Central memory CD8-positive, alpha-beta T cell (primary cell): ENCODE results near the gene PLLP.

Source experiments
- ATAC-seq: fragments of 150-1000 bp; cut with Tn5 transposase; replicated peaks from 2 replicates; pipeline ENCODE4 v1.10.0; 2022; ENCODE audit warnings: mild to moderate bottlenecking, moderate FRiP score, moderate number of reproducible peaks; ENCODE audit not compliant: poor library complexity, severe bottlenecking; ENCODE audit errors: extremely low read depth
- DNase-seq, 2 donors: peaks; one replicate each; pipeline ENCODE4 v3.0.0; 2021; ENCODE audit warnings: low spot score in 2 of 2
- H3K27ac Mint-ChIP-seq: one replicate; pipeline ENCODE4 v1.8.0; 2022; ENCODE audit warnings: low read depth, mild to moderate bottlenecking, moderate library complexity, mixed read lengths
- H3K27me3 Mint-ChIP-seq: one replicate; pipeline ENCODE4 v1.8.0; 2022; ENCODE audit warnings: mixed read lengths
- H3K36me3 Mint-ChIP-seq: one replicate; pipeline ENCODE4 v1.8.0; 2022; ENCODE audit warnings: mild to moderate bottlenecking, moderate library complexity, mixed read lengths; ENCODE audit not compliant: insufficient read depth
- H3K4me1 Mint-ChIP-seq: one replicate; pipeline ENCODE4 v1.8.0; 2022; ENCODE audit warnings: mixed read lengths
- H3K4me3 Mint-ChIP-seq: one replicate; pipeline ENCODE4 v1.8.0; 2022; ENCODE audit warnings: mild to moderate bottlenecking, moderate library complexity, mixed read lengths
- H3K9me3 Mint-ChIP-seq: one replicate; pipeline ENCODE4 v1.8.0; 2022; ENCODE audit warnings: mixed read lengths

The PLLP gene

GRCh38 chr16:57253466-57253865, 31.0 kb downstream of the PLLP start:
- ATAC-seq (no peak), DNase-seq (no peak)
- peaks cover 47% of the 10 kb centered on the region for H3K36me3 Mint-ChIP-seq
- H3K27ac Mint-ChIP-seq: no peak overlapping the region
- no peaks in the 10 kb centered on the region for H3K27me3 Mint-ChIP-seq
- no peaks in the 10 kb centered on the region for H3K9me3 Mint-ChIP-seq
- H3K4me1 Mint-ChIP-seq: peaks cover 10% of the 10 kb centered on the region
- H3K4me3 Mint-ChIP-seq: no peak overlapping the region

DNA sequence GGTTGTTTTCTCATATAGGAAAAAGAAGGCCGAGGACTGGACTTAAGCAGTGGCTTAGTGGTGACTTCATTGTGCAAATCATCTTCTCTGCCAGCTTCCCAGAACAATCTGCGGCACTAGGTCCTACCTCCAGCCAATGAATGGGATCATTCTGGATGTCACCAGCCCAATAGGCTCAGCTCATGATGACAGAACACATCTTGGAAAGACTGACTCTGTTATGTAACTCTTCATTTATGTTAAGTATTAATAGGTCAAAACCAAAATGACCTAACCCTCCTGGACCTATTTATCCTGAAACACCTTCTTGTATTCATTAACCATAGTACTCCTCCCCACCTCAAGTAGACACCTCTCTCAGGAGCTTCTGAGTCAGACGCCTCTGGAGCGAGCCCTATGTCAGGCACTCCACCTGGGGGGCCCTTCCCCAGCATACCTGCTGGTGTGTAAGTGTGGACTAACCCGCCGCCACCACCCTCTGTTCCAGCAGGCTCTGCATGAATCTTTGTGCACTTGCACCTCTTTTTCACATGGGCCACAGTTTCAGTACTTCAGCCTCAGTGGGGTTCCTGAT, 32.2 kb downstream of the PLLP start:
- DNase-seq: no peak
- ATAC-seq: no peak
- no peaks in the 10 kb centered on the region for H3K27me3 Mint-ChIP-seq
- no peak overlapping the region for H3K27ac Mint-ChIP-seq
- H3K36me3 Mint-ChIP-seq: peaks cover 53% of the 10 kb centered on the region
- peaks cover 10% of the 10 kb centered on the region for H3K4me1 Mint-ChIP-seq
- no peaks in the 10 kb centered on the region for H3K9me3 Mint-ChIP-seq
- H3K4me3 Mint-ChIP-seq: no peak overlapping the region

- H3K36me3 Mint-ChIP-seq: peaks cover 53% of the 10 kb centered on the region
- ATAC-seq: no peak
- no peaks in the 10 kb centered on the region for H3K27me3 Mint-ChIP-seq
- H3K27ac Mint-ChIP-seq: no peak overlapping the region
- H3K4me1 Mint-ChIP-seq: peaks cover 10% of the 10 kb centered on the region
- no peak overlapping the region for H3K4me3 Mint-ChIP-seq
- DNase-seq: no peak
- no peaks in the 10 kb centered on the region for H3K9me3 Mint-ChIP-seq
Measured at GRCh38 chr16:57251352-57251751, 33.1 kb downstream of the PLLP start.

- Mint-ChIP-seq H3K4me3 (peak overlapping the region; percentile 87), H3K27me3 (no peaks in the 10 kb centered on the region), H3K36me3 (peaks cover 34% of the 10 kb centered on the region), H3K4me1 (peaks cover 19% of the 10 kb centered on the region), H3K27ac (peak overlapping the region; percentile 88), H3K9me3 (no peaks in the 10 kb centered on the region)
- ATAC-seq: peak; percentile 21
- no peak for DNase-seq
Measured at GRCh38 chr16:57245472-57246113, 38.9 kb downstream of the PLLP start.

DNA sequence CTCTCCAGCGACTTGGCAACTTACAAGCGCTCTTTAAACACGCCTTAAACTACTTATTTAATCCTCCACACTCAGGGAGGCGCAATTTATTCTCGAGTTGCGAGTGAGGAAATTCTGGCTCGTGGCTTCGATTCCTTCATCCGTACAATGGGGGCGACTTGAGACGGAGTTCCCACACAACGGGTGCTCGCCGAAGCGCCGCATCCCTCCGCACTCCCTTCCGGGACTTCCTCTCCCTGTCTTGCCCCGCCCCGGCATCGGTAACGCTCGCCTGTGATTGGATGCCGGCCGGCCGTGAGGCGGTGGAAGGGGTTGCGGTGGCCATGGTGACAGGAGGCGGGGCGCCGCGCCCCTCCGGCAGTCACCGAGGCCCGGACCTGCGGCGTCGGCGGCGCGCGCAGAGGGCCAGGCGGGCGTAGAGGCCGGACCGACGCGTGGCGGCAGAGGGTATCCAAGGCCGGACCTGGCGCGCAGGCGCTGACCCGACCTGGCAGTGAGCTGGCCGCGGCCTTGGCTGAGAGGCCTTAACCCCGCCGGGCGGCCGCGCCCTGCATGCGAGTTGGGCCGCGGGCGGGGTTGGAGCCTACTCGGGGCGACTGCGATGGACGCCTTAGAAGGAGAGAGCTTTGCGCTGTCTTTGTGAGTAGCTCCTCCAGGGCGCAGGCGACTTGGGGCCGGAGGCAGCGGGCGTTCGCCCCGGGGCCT, 39.6 kb downstream of the PLLP start, which contains the start of gene ARL2BP:
Gene ARL2BP (plus strand): TSS at position 493 of the 705 bp plus-strand sequence. CDS start 109 bp downstream, at position 602.
- peaks cover 19% of the 10 kb centered on the region for H3K4me1 Mint-ChIP-seq
- ATAC-seq (peak; percentile 97), DNase-seq (peak; percentile 93 to 95)
- peak within 1 kb of the TSS; percentile 87 for H3K4me3 Mint-ChIP-seq
- H3K27ac Mint-ChIP-seq: peak within 1 kb of the TSS; percentile 94
- peaks cover 30% of the 10 kb centered on the region for H3K36me3 Mint-ChIP-seq
- no peaks in the 10 kb centered on the region for H3K9me3 Mint-ChIP-seq
- no peaks in the 10 kb centered on the region for H3K27me3 Mint-ChIP-seq

DNA sequence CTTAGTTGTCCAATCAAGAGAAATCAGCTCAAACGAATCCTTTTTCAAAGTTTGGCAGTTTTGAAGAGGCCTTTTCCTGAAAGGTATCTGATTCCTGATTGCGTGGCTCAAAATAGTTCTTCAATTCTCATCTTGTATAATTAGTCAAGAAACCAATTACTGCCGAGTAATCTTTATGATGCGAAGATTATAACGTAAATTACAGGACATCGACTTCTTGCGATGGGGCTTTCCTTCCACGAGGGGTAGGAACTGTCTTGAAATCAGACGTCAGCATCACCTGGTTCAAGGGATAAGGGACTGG, 40.1 kb downstream of the PLLP start:
- H3K36me3 Mint-ChIP-seq: peaks cover 25% of the 10 kb centered on the region
- peaks cover 19% of the 10 kb centered on the region for H3K4me1 Mint-ChIP-seq
- no peaks in the 10 kb centered on the region for H3K9me3 Mint-ChIP-seq
- H3K27me3 Mint-ChIP-seq: no peaks in the 10 kb centered on the region
- peak; percentile 52 for ATAC-seq
- H3K4me3 Mint-ChIP-seq: peak overlapping the region; percentile 87
- DNase-seq: no peak
- peak overlapping the region; percentile 94 for H3K27ac Mint-ChIP-seq

- H3K4me1 Mint-ChIP-seq: peaks cover 19% of the 10 kb centered on the region
- ATAC-seq: no peak
- H3K9me3 Mint-ChIP-seq: no peaks in the 10 kb centered on the region
- H3K27ac Mint-ChIP-seq: no peak overlapping the region
- no peak overlapping the region for H3K4me3 Mint-ChIP-seq
- DNase-seq: no peak
- H3K27me3 Mint-ChIP-seq: no peaks in the 10 kb centered on the region
- peaks cover 20% of the 10 kb centered on the region for H3K36me3 Mint-ChIP-seq
Measured at GRCh38 chr16:57242650-57243049, 41.8 kb downstream of the PLLP start.

GRCh38 chr16:57240851-57241250, 43.6 kb downstream of the PLLP start:
- no peaks in the 10 kb centered on the region for H3K27me3 Mint-ChIP-seq
- no peaks in the 10 kb centered on the region for H3K9me3 Mint-ChIP-seq
- peaks cover 23% of the 10 kb centered on the region for H3K36me3 Mint-ChIP-seq
- ATAC-seq (no peak), DNase-seq (no peak)
- H3K4me1 Mint-ChIP-seq: peaks cover 15% of the 10 kb centered on the region
- no peak overlapping the region for H3K4me3 Mint-ChIP-seq
- peak overlapping the region; percentile 61 for H3K27ac Mint-ChIP-seq

GRCh38 chr16:57239107-57239506, 45.4 kb downstream of the PLLP start:
- peaks cover 25% of the 10 kb centered on the region for H3K36me3 Mint-ChIP-seq
- no peak overlapping the region for H3K27ac Mint-ChIP-seq
- H3K4me1 Mint-ChIP-seq: peaks cover 3% of the 10 kb centered on the region
- no peaks in the 10 kb centered on the region for H3K9me3 Mint-ChIP-seq
- H3K4me3 Mint-ChIP-seq: no peak overlapping the region
- DNase-seq (no peak), ATAC-seq (no peak)
- no peaks in the 10 kb centered on the region for H3K27me3 Mint-ChIP-seq

DNA sequence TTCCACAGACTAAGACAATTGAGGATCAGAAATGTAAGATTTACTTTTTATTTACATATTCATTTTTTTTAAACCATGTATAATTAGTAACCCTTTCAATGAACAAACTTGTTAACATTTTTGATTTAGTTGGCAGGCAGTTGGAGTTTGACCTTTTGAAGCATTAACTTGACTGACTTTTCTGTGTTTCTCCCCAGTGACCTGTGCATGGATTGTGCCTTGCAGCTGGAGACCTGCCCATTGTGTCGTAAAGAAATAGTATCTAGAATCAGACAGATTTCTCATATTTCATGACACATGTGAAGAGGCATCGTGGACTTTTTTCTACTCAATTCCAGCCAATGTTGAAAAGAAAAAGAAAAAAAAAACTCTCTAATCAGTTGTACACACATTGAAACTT, 45.8 kb downstream of the PLLP start:
- DNase-seq (no peak), ATAC-seq (no peak)
- Mint-ChIP-seq H3K4me3 (no peak overlapping the region), H3K9me3 (no peaks in the 10 kb centered on the region), H3K27ac (no peak overlapping the region), H3K4me1 (peaks cover 7% of the 10 kb centered on the region), H3K27me3 (no peaks in the 10 kb centered on the region), H3K36me3 (peaks cover 25% of the 10 kb centered on the region)

DNA sequence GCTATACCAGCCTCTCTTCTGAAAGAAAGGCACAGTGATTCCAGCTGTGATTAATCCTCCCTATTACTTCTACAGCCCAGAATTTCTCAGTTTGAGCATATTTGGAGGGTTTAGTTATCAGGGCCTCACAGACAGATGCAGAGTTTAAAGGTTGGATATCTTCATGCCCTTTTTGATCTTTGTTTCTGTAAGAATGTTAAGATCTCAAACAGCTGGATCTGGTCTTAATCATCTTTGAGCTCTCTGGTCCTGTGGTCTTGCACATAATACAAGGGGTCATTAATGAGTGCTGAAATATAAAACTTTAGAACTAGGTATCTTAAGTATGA, 48.5 kb downstream of the PLLP start:
- Mint-ChIP-seq H3K4me1 (peaks cover 7% of the 10 kb centered on the region), H3K4me3 (no peak overlapping the region), H3K9me3 (no peaks in the 10 kb centered on the region), H3K36me3 (peaks cover 33% of the 10 kb centered on the region), H3K27me3 (no peaks in the 10 kb centered on the region), H3K27ac (peak overlapping the region; percentile 68)
- DNase-seq (no peak), ATAC-seq (no peak)

DNA sequence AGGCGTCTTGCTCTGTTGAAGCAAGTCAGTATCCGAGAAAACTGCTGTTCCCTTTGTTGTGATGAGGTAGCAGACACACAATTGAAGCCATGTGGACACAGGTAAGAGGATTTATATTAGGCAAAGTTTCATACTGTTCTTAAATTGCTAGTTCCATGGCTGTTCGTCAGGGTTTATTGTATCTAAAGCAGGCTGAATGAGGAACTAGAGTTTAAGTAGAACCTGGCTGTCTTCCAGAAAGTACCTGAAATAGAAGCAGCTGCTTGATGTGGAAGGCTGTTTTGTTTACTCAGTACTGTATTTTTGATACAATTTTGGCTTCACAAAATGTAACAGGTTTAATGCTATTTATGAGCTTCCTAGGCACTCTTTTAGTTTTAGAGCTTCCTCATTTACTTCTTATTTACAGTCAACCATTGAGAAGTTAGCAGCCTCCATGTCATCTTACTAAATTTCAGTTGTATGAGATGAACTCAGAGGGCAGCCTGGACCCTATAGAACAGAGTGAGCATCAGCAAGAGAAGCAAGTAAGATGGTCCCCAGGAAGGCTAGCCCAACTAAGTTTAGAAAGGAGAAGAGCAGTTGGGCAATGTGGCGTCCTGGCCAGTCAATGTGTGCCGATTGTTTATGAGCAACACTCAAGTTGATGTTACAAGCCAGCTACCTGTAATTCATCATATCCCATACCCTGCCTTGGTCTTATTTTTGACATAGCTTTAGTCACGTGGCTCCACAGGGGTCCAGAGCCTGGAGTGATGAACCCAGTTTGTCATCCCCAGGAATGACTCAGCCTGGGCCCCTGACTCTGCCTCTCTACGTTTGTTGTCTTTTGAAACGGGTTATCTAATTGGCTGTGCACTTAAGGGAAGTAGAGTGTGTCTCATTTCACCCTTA, 49.1 kb downstream of the PLLP start:
- Mint-ChIP-seq H3K36me3 (peaks cover 39% of the 10 kb centered on the region), H3K4me1 (peaks cover 7% of the 10 kb centered on the region), H3K27me3 (no peaks in the 10 kb centered on the region), H3K4me3 (no peak overlapping the region), H3K27ac (peak overlapping the region; percentile 68), H3K9me3 (no peaks in the 10 kb centered on the region)
- DNase-seq (no peak), ATAC-seq (no peak)
